Stomach (tissue), 4 donors: ENCODE results near the gene TPST2.

Experiments used
- CTCF ChIP-seq, 7 experiments: fragments of 450-650 bp in 4 of 7; fragments of 200-600 bp in 3 of 7; sonication (generic) in 3 of 7; IDR thresholded peaks; one replicate each; pipeline ENCODE4 v1.5.1; 2016 to 2019; ENCODE audit warnings: antibody characterized with exemption in 7 of 7, control low read depth in 2 of 7, mild to moderate bottlenecking in 1 of 7
- POLR2A ChIP-seq, 4 donors: fragments of 450-650 bp; IDR thresholded peaks; one replicate each; pipeline ENCODE4 v1.6.1; 2016; ENCODE audit warnings: antibody characterized with exemption in 4 of 4, control low read depth in 2 of 4, mild to moderate bottlenecking in 1 of 4, moderate library complexity in 1 of 4

GRCh38 chr22:26599505-26599904, 9.6 kb upstream of the TPST2 start:
- no peak for TF ChIP-seq CTCF (IDR thresholded peaks at IDR 0.05)
- no peak for TF ChIP-seq POLR2A (IDR thresholded peaks at IDR 0.05)
